ENCODE measurements around the gene MED15. TPM values are rescaled to one million over a fixed set of nuclear protein-coding genes. Genes with fewer than 3 reads are reported as not detected.

The MED15 gene
- total RNA-seq, 4 donors from 2014 or later, result 36.5 to 90.5 (median 57.2) TPM

- ATAC-seq (ENCODE audit: low FRiP score), result no peak
- DNase-seq (ENCODE audit: low spot score), result no peak
- TF ChIP-seq CTCF (IDR thresholded peaks at IDR 0.05), result no peak
Observed at GRCh38 chr22:20574920-20575353, 67.5 kb downstream of the MED15 start.

- DNase-seq (ENCODE audit: low spot score) (no peak), ATAC-seq (ENCODE audit: low FRiP score) (no peak)
- TF ChIP-seq CTCF (IDR thresholded peaks at IDR 0.05), result no peak
Observed at GRCh38 chr22:20575724-20576444, 68.5 kb downstream of the MED15 start.

GRCh38 chr22:20576445-20576816 lies 69.0 kb downstream of the MED15 start:
- DNase-seq (ENCODE audit: low spot score), result no peak
- no peak for ATAC-seq (ENCODE audit: low FRiP score)
- TF ChIP-seq CTCF (IDR thresholded peaks at IDR 0.05), result no peak

GRCh38 chr22:20577045-20577444 lies 69.6 kb downstream of the MED15 start:
- no peak for TF ChIP-seq CTCF (IDR thresholded peaks at IDR 0.05)
- no peak for ATAC-seq (ENCODE audit: low FRiP score)
- DNase-seq (ENCODE audit: low spot score), result no peak

GRCh38 chr22:20577549-20577975 lies 70.2 kb downstream of the MED15 start:
- DNase-seq (ENCODE audit: low spot score) (no peak), ATAC-seq (ENCODE audit: low FRiP score) (no peak)
- no peak for TF ChIP-seq CTCF (IDR thresholded peaks at IDR 0.05)

GRCh38 chr22:20578192-20578591 lies 70.8 kb downstream of the MED15 start:
- no peak for ATAC-seq (ENCODE audit: low FRiP score)
- TF ChIP-seq CTCF (IDR thresholded peaks at IDR 0.05), result no peak
- no peak for DNase-seq (ENCODE audit: low spot score)

GRCh38 chr22:20578707-20579106 lies 71.3 kb downstream of the MED15 start:
- DNase-seq (ENCODE audit: low spot score), result no peak
- no peak for TF ChIP-seq CTCF (IDR thresholded peaks at IDR 0.05)
- ATAC-seq (ENCODE audit: low FRiP score), result no peak

Measured in omental fat pad (tissue), 4 donors.